H9 (cell line): ENCODE measurements around the gene GALNT15. TPM values are rescaled to one million over a fixed set of nuclear protein-coding genes. Genes with fewer than 3 reads are reported as not detected.

Source experiments
- DNase-seq: peaks from one replicate; pipeline ENCODE4 v3.0.0-alpha.2; 2017
- H2AFZ ChIP-seq: one replicate; pipeline ENCODE4 v1.6.1; 2013; ENCODE audit warnings: mild to moderate bottlenecking, low read length, control low read depth, moderate library complexity
- H2AK5ac ChIP-seq: 2 replicates; pipeline ENCODE4 v1.6.1; 2013; ENCODE audit warnings: low read length, control low read depth, mixed read lengths; ENCODE audit not compliant: insufficient read length
- H2BK120ac ChIP-seq: one replicate; pipeline ENCODE4 v1.6.1; 2013; ENCODE audit warnings: low read depth, mild to moderate bottlenecking, low read length, control low read depth, inconsistent platforms; ENCODE audit not compliant: poor library complexity, severe bottlenecking
- H2BK12ac ChIP-seq: 2 replicates; pipeline ENCODE4 v1.6.1; 2013; ENCODE audit warnings: low read length, control low read depth, mixed read lengths, low read depth; ENCODE audit not compliant: insufficient read length
- H2BK15ac ChIP-seq: 2 replicates; pipeline ENCODE4 v1.6.1; 2013; ENCODE audit warnings: low read depth, low read length, control low read depth
- H2BK20ac ChIP-seq: one replicate; pipeline ENCODE4 v1.6.1; 2013; ENCODE audit warnings: low read depth, mild to moderate bottlenecking, low read length, control low read depth, inconsistent platforms; ENCODE audit not compliant: poor library complexity, severe bottlenecking
- H2BK5ac ChIP-seq: 2 replicates; pipeline ENCODE4 v1.6.1; 2013; ENCODE audit warnings: low read length, control low read depth, mixed read lengths; ENCODE audit not compliant: insufficient read length
- H3K14ac ChIP-seq: 2 replicates; pipeline ENCODE4 v1.6.1; 2013; ENCODE audit warnings: low read length, control low read depth; ENCODE audit not compliant: insufficient read depth
- H3K18ac ChIP-seq: 2 replicates; pipeline ENCODE4 v1.6.1; 2013; ENCODE audit warnings: low read depth, mild to moderate bottlenecking, mixed read lengths, low read length, control low read depth; ENCODE audit not compliant: insufficient read length
- H3K23ac ChIP-seq: 2 replicates; pipeline ENCODE4 v1.6.1; 2013; ENCODE audit warnings: low read length, control low read depth, mixed read lengths, low read depth; ENCODE audit not compliant: insufficient read length
- H3K23me2 ChIP-seq: 2 replicates; pipeline ENCODE4 v1.6.1; 2013; ENCODE audit warnings: low read depth, mild to moderate bottlenecking, mixed read lengths, low read length, control low read depth; ENCODE audit not compliant: insufficient read length, poor library complexity, severe bottlenecking
- H3K27ac ChIP-seq: 2 replicates; pipeline ENCODE4 v1.5.1; 2013; ENCODE audit warnings: low read length, control low read depth, mixed read lengths, low read depth; ENCODE audit not compliant: insufficient read length
- H3K27me3 ChIP-seq: 2 replicates; pipeline ENCODE4 v1.6.1; 2013; ENCODE audit warnings: low read length, control low read depth, inconsistent platforms; ENCODE audit not compliant: insufficient read depth
- H3K4ac ChIP-seq: 2 replicates; pipeline ENCODE4 v1.6.1; 2013; ENCODE audit warnings: low read depth, mild to moderate bottlenecking, control low read depth, inconsistent platforms, low read length, moderate library complexity
- H3K4me1 ChIP-seq: 2 replicates; pipeline ENCODE4 v1.6.1; 2013; ENCODE audit warnings: low read length, control low read depth, inconsistent platforms; ENCODE audit not compliant: insufficient read depth
- H3K4me2 ChIP-seq: 2 replicates; pipeline ENCODE4 v1.6.1; 2013; ENCODE audit warnings: low read length, control low read depth, mixed read lengths; ENCODE audit not compliant: insufficient read length, insufficient read depth
- H3K56ac ChIP-seq: 2 replicates; pipeline ENCODE4 v1.6.1; 2013; ENCODE audit warnings: low read depth, mild to moderate bottlenecking, mixed read lengths, low read length, control low read depth; ENCODE audit not compliant: insufficient read length
- H3K79me1 ChIP-seq: 2 replicates; pipeline ENCODE4 v1.6.1; 2013; ENCODE audit warnings: low read depth, mild to moderate bottlenecking, moderate library complexity, low read length, control low read depth, inconsistent platforms; ENCODE audit not compliant: insufficient read depth, poor library complexity, severe bottlenecking
- H3K79me2 ChIP-seq: 2 replicates; pipeline ENCODE4 v1.6.1; 2013; ENCODE audit warnings: low read length, control low read depth, inconsistent platforms; ENCODE audit not compliant: insufficient read depth
- H3K9ac ChIP-seq: 2 replicates; pipeline ENCODE4 v1.6.1; 2013; ENCODE audit warnings: low read length, control low read depth, mixed read lengths; ENCODE audit not compliant: insufficient read length; ENCODE audit errors: extremely low read depth
- H3K9me3 ChIP-seq: one replicate; pipeline ENCODE4 v1.6.1; 2013; ENCODE audit warnings: low read depth, low read length, inconsistent platforms; ENCODE audit not compliant: control insufficient read depth
- H3T11ph ChIP-seq: one replicate; pipeline ENCODE4 v1.6.1; 2013; ENCODE audit warnings: mild to moderate bottlenecking, low read length, control low read depth, inconsistent platforms
- H4K20me1 ChIP-seq: one replicate; pipeline ENCODE4 v1.6.1; 2013; ENCODE audit not compliant: control insufficient read depth, insufficient read length, insufficient read depth
- H4K5ac ChIP-seq: 2 replicates; pipeline ENCODE4 v1.6.1; 2013; ENCODE audit warnings: low read depth, mild to moderate bottlenecking, mixed read lengths, low read length, control low read depth; ENCODE audit not compliant: insufficient read length
- H4K8ac ChIP-seq: replicated peaks from 2 replicates; pipeline ENCODE4 v1.6.1; 2013; ENCODE audit warnings: low read length, control low read depth, mixed read lengths, low read depth; ENCODE audit not compliant: insufficient read length
- H4K91ac ChIP-seq: 2 replicates; pipeline ENCODE4 v1.6.1; 2013; ENCODE audit warnings: low read depth, mild to moderate bottlenecking, moderate library complexity, mixed read lengths, low read length, control low read depth; ENCODE audit not compliant: insufficient read length
- H3K27ac Mint-ChIP-seq, 3 experiments: 2 replicates in 2 of 3; 3 replicates in 1 of 3; pipeline ENCODE4 v1.8.0; 2020 to 2021; ENCODE audit warnings: mixed read lengths in 3 of 3, mild to moderate bottlenecking in 1 of 3, moderate library complexity in 1 of 3
- H3K27me3 Mint-ChIP-seq: 2 replicates; pipeline ENCODE4 v1.8.0; 2021; ENCODE audit warnings: low read depth, mild to moderate bottlenecking, moderate library complexity, mixed read lengths
- H3K36me3 Mint-ChIP-seq, 3 experiments: 2 replicates in 2 of 3; 3 replicates in 1 of 3; pipeline ENCODE4 v1.8.0; 2020 to 2021; ENCODE audit warnings: low read depth in 3 of 3, mixed read lengths in 3 of 3; ENCODE audit not compliant: insufficient read depth in 1 of 3
- H3K4me1 Mint-ChIP-seq, 2 experiments: 2 replicates each; pipeline ENCODE4 v1.8.0; 2020; ENCODE audit warnings: mixed read lengths in 2 of 2
- H3K4me3 Mint-ChIP-seq, 2 experiments: 2 replicates in 1 of 2; 3 replicates in 1 of 2; pipeline ENCODE4 v1.8.0; 2020 to 2021; ENCODE audit warnings: mild to moderate bottlenecking in 2 of 2, mixed read lengths in 2 of 2, moderate library complexity in 1 of 2
- H3K9me3 Mint-ChIP-seq, 2 experiments: 2 replicates in 1 of 2; 3 replicates in 1 of 2; pipeline ENCODE4 v1.8.0; 2020; ENCODE audit warnings: mild to moderate bottlenecking in 2 of 2, mixed read lengths in 2 of 2, moderate library complexity in 1 of 2
- WGBS: extraction: QIAGEN DNeasy Blood & Tissue Kit; methylation state at CpG from one replicate; pipeline ENCODE4 v1.1.7; 2013; ENCODE audit warnings: missing lambda C conversion rate, low lambda C conversion rate, mixed read lengths; ENCODE audit not compliant: insufficient read length; ENCODE audit errors: extremely low coverage; 5-methylcytosine and 5-hydroxymethylcytosine counted together
- total RNA-seq: library from RNA; stranded (reverse); gene quantifications from 2 replicates; pipeline ENCODE4 v1.2.1, GENCODE V29; 2021
- TF ChIP-seq, protein P1 (sequence below): fragments of 200-600 bp; sonication (generic); conservative IDR thresholded peaks from 3 replicates; pipeline ENCODE4 v1.8.0; 2021; ENCODE audit warnings: antibody characterized with exemption, mild to moderate bottlenecking

Gene GALNT15
- total RNA-seq, 1 experiment from 2014 or later: 0.04 TPM

DNA sequence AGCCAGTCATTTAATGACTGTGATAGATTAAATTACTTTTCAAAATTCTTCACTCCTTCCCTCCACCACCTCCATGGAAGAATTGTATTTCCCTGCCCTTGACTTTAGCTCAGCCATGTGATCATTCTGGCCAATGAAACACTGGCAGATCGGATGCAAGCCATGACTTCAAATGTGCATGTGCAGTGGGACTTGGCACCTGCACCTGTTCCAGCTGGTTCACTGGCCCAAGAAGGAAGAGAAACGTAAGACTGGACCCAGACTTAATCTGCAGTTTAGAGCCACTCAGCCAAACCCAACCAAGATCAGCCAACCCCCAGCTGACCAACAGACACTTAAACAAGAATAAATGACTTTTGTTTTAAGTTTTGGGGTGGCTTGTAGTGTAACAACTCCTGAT, 78.5 kb downstream of the GALNT15 start:
- H3K4me1 ChIP-seq: no peaks in the 10 kb centered on the region
- no CpG with 5 or more reads among the region's 2 CpGs for WGBS
- no peaks in the 10 kb centered on the region for H4K20me1 ChIP-seq
- no peak overlapping the region for H4K91ac ChIP-seq
- H3K18ac ChIP-seq: no peak overlapping the region
- H3K36me3 Mint-ChIP-seq: no peaks in the 10 kb centered on the region
- no peak overlapping the region for H2BK15ac ChIP-seq
- H3K9me3 Mint-ChIP-seq: no peaks in the 10 kb centered on the region
- TF ChIP-seq, protein P1, sequence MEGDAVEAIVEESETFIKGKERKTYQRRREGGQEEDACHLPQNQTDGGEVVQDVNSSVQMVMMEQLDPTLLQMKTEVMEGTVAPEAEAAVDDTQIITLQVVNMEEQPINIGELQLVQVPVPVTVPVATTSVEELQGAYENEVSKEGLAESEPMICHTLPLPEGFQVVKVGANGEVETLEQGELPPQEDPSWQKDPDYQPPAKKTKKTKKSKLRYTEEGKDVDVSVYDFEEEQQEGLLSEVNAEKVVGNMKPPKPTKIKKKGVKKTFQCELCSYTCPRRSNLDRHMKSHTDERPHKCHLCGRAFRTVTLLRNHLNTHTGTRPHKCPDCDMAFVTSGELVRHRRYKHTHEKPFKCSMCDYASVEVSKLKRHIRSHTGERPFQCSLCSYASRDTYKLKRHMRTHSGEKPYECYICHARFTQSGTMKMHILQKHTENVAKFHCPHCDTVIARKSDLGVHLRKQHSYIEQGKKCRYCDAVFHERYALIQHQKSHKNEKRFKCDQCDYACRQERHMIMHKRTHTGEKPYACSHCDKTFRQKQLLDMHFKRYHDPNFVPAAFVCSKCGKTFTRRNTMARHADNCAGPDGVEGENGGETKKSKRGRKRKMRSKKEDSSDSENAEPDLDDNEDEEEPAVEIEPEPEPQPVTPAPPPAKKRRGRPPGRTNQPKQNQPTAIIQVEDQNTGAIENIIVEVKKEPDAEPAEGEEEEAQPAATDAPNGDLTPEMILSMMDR: no peak
- H3K79me2 ChIP-seq: no peaks in the 10 kb centered on the region
- H3T11ph ChIP-seq: no peak overlapping the region
- no peak overlapping the region for H3K14ac ChIP-seq
- no peaks in the 10 kb centered on the region for H3K23me2 ChIP-seq
- H3K9ac ChIP-seq: no peak overlapping the region
- no peak overlapping the region for H2AFZ ChIP-seq
- H4K8ac ChIP-seq: no peak overlapping the region
- no peak overlapping the region for H4K5ac ChIP-seq
- H3K4me2 ChIP-seq: no peak overlapping the region
- H3K79me1 ChIP-seq: no peaks in the 10 kb centered on the region
- H3K27me3 ChIP-seq: no peaks in the 10 kb centered on the region
- DNase-seq: no peak
- H2AK5ac ChIP-seq: no peak overlapping the region
- no peak overlapping the region for H2BK5ac ChIP-seq
- H3K27ac ChIP-seq: no peak overlapping the region
- H3K4me3 Mint-ChIP-seq: no peak overlapping the region
- no peak overlapping the region for H3K23ac ChIP-seq
- no peak overlapping the region for H2BK120ac ChIP-seq
- no peak overlapping the region for H2BK12ac ChIP-seq
- no peaks in the 10 kb centered on the region for H3K9me3 ChIP-seq
- no peak overlapping the region for H3K27ac Mint-ChIP-seq
- H3K56ac ChIP-seq: no peak overlapping the region
- H3K4ac ChIP-seq: no peak overlapping the region
- H3K27me3 Mint-ChIP-seq: no peaks in the 10 kb centered on the region; the same call in 1 of the 2 replicates
- H2BK20ac ChIP-seq: no peak overlapping the region
- peaks cover 0 to 3% of the 10 kb centered on the region in 2 experiments; a peak in 1 of 4 replicates for H3K4me1 Mint-ChIP-seq
